Coronary artery (tissue), 2 donors: Measurements from ENCODE around the gene KLK10.

Source experiments
- DNase-seq: peaks from one replicate; pipeline ENCODE4 v3.0.0-alpha.2; 2017; ENCODE audit warnings: low spot score
- H3K27ac ChIP-seq, 2 donors: fragments of 200-600 bp; sonication (generic); one replicate each; pipeline ENCODE4 v1.5.1; 2016 to 2019
- H3K4me3 ChIP-seq: fragments of 200-600 bp; sonication (generic); 2 replicates; pipeline ENCODE4 v1.5.1; 2016; ENCODE audit warnings: mild to moderate bottlenecking, moderate library complexity
- TF ChIP-seq, protein P1 (sequence below): fragments of 200-600 bp; sonication (generic); IDR thresholded peaks from one replicate; pipeline ENCODE4 v1.5.1; 2019; ENCODE audit warnings: antibody characterized with exemption

KLK10 gene

GRCh38 chr19:51010066-51010795 is 9.3 kb downstream of the KLK10 start:
- TF ChIP-seq, protein P1, sequence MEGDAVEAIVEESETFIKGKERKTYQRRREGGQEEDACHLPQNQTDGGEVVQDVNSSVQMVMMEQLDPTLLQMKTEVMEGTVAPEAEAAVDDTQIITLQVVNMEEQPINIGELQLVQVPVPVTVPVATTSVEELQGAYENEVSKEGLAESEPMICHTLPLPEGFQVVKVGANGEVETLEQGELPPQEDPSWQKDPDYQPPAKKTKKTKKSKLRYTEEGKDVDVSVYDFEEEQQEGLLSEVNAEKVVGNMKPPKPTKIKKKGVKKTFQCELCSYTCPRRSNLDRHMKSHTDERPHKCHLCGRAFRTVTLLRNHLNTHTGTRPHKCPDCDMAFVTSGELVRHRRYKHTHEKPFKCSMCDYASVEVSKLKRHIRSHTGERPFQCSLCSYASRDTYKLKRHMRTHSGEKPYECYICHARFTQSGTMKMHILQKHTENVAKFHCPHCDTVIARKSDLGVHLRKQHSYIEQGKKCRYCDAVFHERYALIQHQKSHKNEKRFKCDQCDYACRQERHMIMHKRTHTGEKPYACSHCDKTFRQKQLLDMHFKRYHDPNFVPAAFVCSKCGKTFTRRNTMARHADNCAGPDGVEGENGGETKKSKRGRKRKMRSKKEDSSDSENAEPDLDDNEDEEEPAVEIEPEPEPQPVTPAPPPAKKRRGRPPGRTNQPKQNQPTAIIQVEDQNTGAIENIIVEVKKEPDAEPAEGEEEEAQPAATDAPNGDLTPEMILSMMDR, result no peak
- DNase-seq, result no peak
- H3K27ac ChIP-seq, result no peak overlapping the region

GRCh38 chr19:51009061-51009891 is 10.2 kb downstream of the KLK10 start:
- Histone ChIP-seq H3K27ac (no peak overlapping the region), H3K4me3 (no peak overlapping the region)
- DNase-seq, result no peak
- TF ChIP-seq, protein P1, result no peak

More at GRCh38 chr19:51010066-51010795, 9.3 kb downstream of the KLK10 start:
- no peak overlapping the region for H3K4me3 ChIP-seq

DNA sequence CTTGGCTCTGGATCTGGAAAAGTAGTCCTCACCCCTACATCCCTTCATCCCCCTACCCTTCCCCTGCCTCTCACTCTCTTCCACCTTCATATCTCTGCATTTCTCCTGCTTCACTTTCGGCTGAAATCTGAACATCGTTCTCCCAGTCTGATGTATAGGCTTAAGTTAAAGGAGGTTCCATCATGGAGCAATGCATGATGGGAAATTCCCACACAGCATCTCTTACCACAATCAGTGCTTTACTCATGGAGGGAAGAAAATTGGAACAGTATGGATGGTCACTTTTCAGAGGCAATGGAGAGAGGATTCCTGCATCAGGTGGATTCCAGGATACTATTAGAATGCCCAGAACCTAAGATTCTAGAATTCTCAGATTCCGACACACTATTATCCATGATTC is 12.0 kb downstream of the KLK10 start:
- Histone ChIP-seq H3K4me3 (no peak overlapping the region), H3K27ac (no peak overlapping the region)
- no peak for DNase-seq
- TF ChIP-seq, protein P1, result no peak

- no peak for DNase-seq
- Histone ChIP-seq H3K27ac (no peak overlapping the region), H3K4me3 (no peak overlapping the region)
- TF ChIP-seq, protein P1, result no peak
Observed at GRCh38 chr19:51006406-51006805, 13.1 kb downstream of the KLK10 start.

GRCh38 chr19:51005248-51005647 is 14.3 kb downstream of the KLK10 start:
- DNase-seq, result no peak
- TF ChIP-seq, protein P1, result no peak
- H3K27ac ChIP-seq, result no peak overlapping the region
- no peak overlapping the region for H3K4me3 ChIP-seq

- Histone ChIP-seq H3K27ac (no peak overlapping the region), H3K4me3 (no peak overlapping the region)
- no peak for DNase-seq
- TF ChIP-seq, protein P1, result no peak
Observed at GRCh38 chr19:51003316-51003715, 16.2 kb downstream of the KLK10 start.
